NB4 (cell line): Measurements from ENCODE around the gene COL26A1.

Source experiments
- MYC ChIP-seq: IDR thresholded peaks from 2 replicates; pipeline ENCODE4 v1.6.1; 2011; ENCODE audit warnings: low read depth, low read length
- POLR2A ChIP-seq: IDR thresholded peaks from 2 replicates; pipeline ENCODE4 v1.6.1; 2011; ENCODE audit warnings: mild to moderate bottlenecking; ENCODE audit not compliant: insufficient read length; ENCODE audit errors: extremely low read depth
- TF ChIP-seq, protein P1 (sequence below): IDR thresholded peaks from one replicate; pipeline ENCODE4 v1.5.1; 2012; ENCODE audit warnings: low read depth, low read length

GRCh38 chr7:101357433-101357832 lies 5.2 kb upstream of the COL26A1 start:
- TF ChIP-seq, protein P1, sequence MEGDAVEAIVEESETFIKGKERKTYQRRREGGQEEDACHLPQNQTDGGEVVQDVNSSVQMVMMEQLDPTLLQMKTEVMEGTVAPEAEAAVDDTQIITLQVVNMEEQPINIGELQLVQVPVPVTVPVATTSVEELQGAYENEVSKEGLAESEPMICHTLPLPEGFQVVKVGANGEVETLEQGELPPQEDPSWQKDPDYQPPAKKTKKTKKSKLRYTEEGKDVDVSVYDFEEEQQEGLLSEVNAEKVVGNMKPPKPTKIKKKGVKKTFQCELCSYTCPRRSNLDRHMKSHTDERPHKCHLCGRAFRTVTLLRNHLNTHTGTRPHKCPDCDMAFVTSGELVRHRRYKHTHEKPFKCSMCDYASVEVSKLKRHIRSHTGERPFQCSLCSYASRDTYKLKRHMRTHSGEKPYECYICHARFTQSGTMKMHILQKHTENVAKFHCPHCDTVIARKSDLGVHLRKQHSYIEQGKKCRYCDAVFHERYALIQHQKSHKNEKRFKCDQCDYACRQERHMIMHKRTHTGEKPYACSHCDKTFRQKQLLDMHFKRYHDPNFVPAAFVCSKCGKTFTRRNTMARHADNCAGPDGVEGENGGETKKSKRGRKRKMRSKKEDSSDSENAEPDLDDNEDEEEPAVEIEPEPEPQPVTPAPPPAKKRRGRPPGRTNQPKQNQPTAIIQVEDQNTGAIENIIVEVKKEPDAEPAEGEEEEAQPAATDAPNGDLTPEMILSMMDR: no peak
- TF ChIP-seq POLR2A: no peak
- TF ChIP-seq MYC: no peak
